Adrenal gland (tissue), 12 donors: ENCODE measurements around the gene DUSP14. TPM values are rescaled to one million over a fixed set of nuclear protein-coding genes. Genes with fewer than 3 reads are reported as not detected.

Experiments used
- DNase-seq, 7 donors: peaks; one replicate each; pipeline ENCODE4 v3.0.0-alpha.2; 2019 to 2020
- H3K27ac ChIP-seq, 5 donors: fragments of 200-600 bp; sonication (generic) in 4 of 5; 1 replicate in 3 of 5; 2 replicates in 2 of 5; pipeline versions ENCODE4 v1.5.1 to v1.8.0; 2016 to 2020; ENCODE audit warnings: mild to moderate bottlenecking in 1 of 5
- H3K27me3 ChIP-seq: fragments of 200-600 bp; 2 replicates; pipeline ENCODE4 v1.8.0; 2021
- H3K36me3 ChIP-seq, 2 donors: fragments of 200-600 bp; replicated peaks in 1 of 2; 1 replicate in 1 of 2; 2 replicates in 1 of 2; pipeline versions ENCODE4 v1.5.1 to v1.8.0; 2018 to 2022
- H3K4me1 ChIP-seq, 2 donors: fragments of 200-600 bp; replicated peaks in 1 of 2; 1 replicate in 1 of 2; 2 replicates in 1 of 2; pipeline versions ENCODE4 v1.5.1 to v1.8.0; 2018 to 2021
- H3K4me3 ChIP-seq, 4 donors: fragments of 200-600 bp; sonication (generic) in 3 of 4; one replicate each; pipeline ENCODE4 v1.5.1; 2016 to 2018
- H3K9me3 ChIP-seq, 3 donors: fragments of 200-600 bp; sonication (generic) in 1 of 3; replicated peaks in 1 of 3; 1 replicate in 2 of 3; 2 replicates in 1 of 3; pipeline versions ENCODE4 v1.5.1 to v1.8.0; 2016 to 2021
- CTCF ChIP-seq, 6 experiments: fragments of 450-650 bp in 4 of 6; fragments of 200-600 bp in 2 of 6; sonication (generic) in 1 of 6; IDR thresholded peaks; 1 replicate in 5 of 6; 2 replicates in 1 of 6; pipeline versions ENCODE4 v1.5.1 to v1.8.0; 2016 to 2021; ENCODE audit warnings: antibody characterized with exemption in 6 of 6, mild to moderate bottlenecking in 2 of 6, moderate library complexity in 1 of 6
- POLR2A ChIP-seq, 2 donors: fragments of 450-650 bp; IDR thresholded peaks; one replicate each; pipeline ENCODE4 v1.6.1; 2017; ENCODE audit warnings: antibody characterized with exemption in 2 of 2, mild to moderate bottlenecking in 2 of 2, moderate library complexity in 1 of 2
- WGBS, 4 donors: extraction: QIAGEN DNeasy Blood & Tissue Kit in 2 of 4; methylation state at CpG; one replicate each; pipeline versions ENCODE4 v1.1.5 to v1.1.7; 2013 to 2017; 5-methylcytosine and 5-hydroxymethylcytosine counted together
- intact Hi-C, 2 donors: fragments of 100-400 bp; cut with DNase I; formaldehyde crosslinking; loops; one replicate each; pipeline versions ENCODE4 v1.14.1 to v1.15.0; 2022 to 2023
- polyA plus RNA-seq, 3 donors: library from polyadenylated mRNA; stranded (reverse); fragments of 200-250 nt in 2 of 3; fragments of 350-450 nt in 1 of 3; fragmentation: Illumina TruSeq in 1 of 3; extraction: RNeasy Lipid Tissue Mini Kit (QIAGEN cat#74804) in 1 of 3; gene quantifications; one replicate each; pipeline ENCODE4 v1.2.3, GENCODE V29; 2013 to 2014
- total RNA-seq, 9 donors: library from RNA; depleted of rRNA in 4 of 9; stranded (reverse); fragments of >200 nt in 4 of 9; fragments of 120-200 nt in 1 of 9; fragmentation: NEBNext Ultra II Directional in 1 of 9; extraction: Animal tissue kit (Norgen Biotek cat#: 25700) in 1 of 9; gene quantifications; one replicate each; pipeline versions ENCODE4 v1.1.0 to v1.2.4, GENCODE V29; 2013 to 2023
- donor health status: healthy with polysubstance abuse.
- donor health status: Bipolar disorder and iron deficiency.
- donor health status: DM: yes; HTN: yes; CAD: no.
- donor health status: DM: no; HTN: no; CAD: no.
- donor health status: DM: no; HTN: no; CAD: no.
- donor health status: DM: yes; HTN: yes; CAD: no.

The DUSP14 gene
- total and polyA plus RNA-seq, 12 donors: 7.2 to 66.2 (median 22.4) TPM

- intact Hi-C loops: no loop called here
- TF ChIP-seq POLR2A (IDR thresholded peaks at IDR 0.05) (no peak), CTCF (IDR thresholded peaks at IDR 0.05) (no peak)
- H3K27me3 ChIP-seq: no peaks in the 10 kb centered on the region
- H3K4me3 ChIP-seq: no peak overlapping the region
- WGBS, 4 donors: 73 to 81% (median 78%) methylated on average over 4 of the region's 4 CpGs
- H3K36me3 ChIP-seq: peaks cover 0 to 45% of the 10 kb centered on the region in 2 donors
- no peaks in the 10 kb centered on the region for H3K4me1 ChIP-seq
- no peak overlapping the region for H3K27ac ChIP-seq
- no peaks in the 10 kb centered on the region for H3K9me3 ChIP-seq
- no peak for DNase-seq
These were observed 40.7 kb downstream of the DUSP14 start for GRCh38 chr17:37530420-37530819.

- no peaks in the 10 kb centered on the region for H3K4me1 ChIP-seq
- H3K9me3 ChIP-seq: no peaks in the 10 kb centered on the region
- intact Hi-C loops: no loop called here
- 87 to 94% (median 91%) methylated on average over 3 of the region's 3 CpGs for WGBS, 4 donors
- peaks cover 0 to 64% of the 10 kb centered on the region in 2 donors for H3K36me3 ChIP-seq
- no peak overlapping the region for H3K4me3 ChIP-seq
- TF ChIP-seq POLR2A (IDR thresholded peaks at IDR 0.05) (no peak), CTCF (IDR thresholded peaks at IDR 0.05) (no peak)
- H3K27me3 ChIP-seq: no peaks in the 10 kb centered on the region
- H3K27ac ChIP-seq: no peak overlapping the region
- DNase-seq: no peak
These were observed 43.1 kb downstream of the DUSP14 start for GRCh38 chr17:37532756-37533155.

- WGBS, 4 donors: 92 to 98% (median 95%) methylated on average over 5 of the region's 5 CpGs
- Histone ChIP-seq H3K27me3 (no peaks in the 10 kb centered on the region), H3K27ac (no peak overlapping the region), H3K4me3 (no peak overlapping the region), H3K36me3 (peaks cover 0 to 66% of the 10 kb centered on the region in 2 donors), H3K9me3 (no peaks in the 10 kb centered on the region), H3K4me1 (no peaks in the 10 kb centered on the region)
- TF ChIP-seq POLR2A (IDR thresholded peaks at IDR 0.05): no peak
- TF ChIP-seq CTCF (IDR thresholded peaks at IDR 0.05): no peak
- no peak for DNase-seq
- intact Hi-C loops: no loop called here
These were observed 46.2 kb downstream of the DUSP14 start for GRCh38 chr17:37535906-37536305.

GRCh38 chr17:37538981-37539659 is 49.4 kb downstream of the DUSP14 start:
- 93 to 94% (median 94%) methylated on average over 8 of the region's 8 CpGs for WGBS, 4 donors
- intact Hi-C loops: no loop called here

More at GRCh38 chr17:37538981-37539659, 49.4 kb downstream of the DUSP14 start:
- Histone ChIP-seq H3K4me3 (no peak overlapping the region), H3K4me1 (peaks cover 0 to 5% of the 10 kb centered on the region in 2 donors), H3K36me3 (peaks cover 0 to 73% of the 10 kb centered on the region in 2 donors), H3K9me3 (no peaks in the 10 kb centered on the region), H3K27ac (no peak overlapping the region), H3K27me3 (no peaks in the 10 kb centered on the region)
- DNase-seq: no peak
- no peak for TF ChIP-seq CTCF (IDR thresholded peaks at IDR 0.05)
- no peak for TF ChIP-seq POLR2A (IDR thresholded peaks at IDR 0.05)
